SK-N-SH treated with all-trans-retinoic acid at 6 μM for 48 hours (cell line): ENCODE data around the gene ZCCHC9.
A peak's percentile ranks its signal among the peaks of the same experiment; 100 is the strongest.
"Not testable (repeated sequence)": the region's sequence is repeated elsewhere in the genome, so short reads cannot be mapped to it uniquely, and the experiment has no call there.

Experiments
- ATAC-seq: fragments of 200-7000 bp; cut with Tn5 transposase; 3 replicates; pipeline ENCODE4 v1.9.1; 2020; ENCODE audit warnings: mild to moderate bottlenecking, moderate library complexity
- ARNTL ChIP-seq: fragments of 450-650 bp; formaldehyde crosslinking; IDR thresholded peaks from 2 replicates; pipeline ENCODE4 v1.5.0; 2020; ENCODE audit warnings: low read depth, mild to moderate bottlenecking, moderate library complexity, borderline replicate concordance
- CSDC2 ChIP-seq: fragments of 250-450 bp; sonication (Bioruptor Pico); IDR thresholded peaks from 2 replicates; pipeline ENCODE4 v1.5.0; 2020; ENCODE audit warnings: mild to moderate bottlenecking, moderate library complexity
- ISL1 ChIP-seq: fragments of 250-450 bp; sonication (Bioruptor Pico); IDR thresholded peaks from 2 replicates; pipeline ENCODE4 v2.1.2; 2022; ENCODE audit warnings: mild to moderate bottlenecking, moderate library complexity
- OSR1 ChIP-seq: fragments of 250-450 bp; sonication (Bioruptor Pico); IDR thresholded peaks from 2 replicates; pipeline ENCODE4 v1.8.0; 2022; ENCODE audit warnings: moderate library complexity, mild to moderate bottlenecking, inconsistent platforms
- RARB ChIP-seq: fragments of 250-450 bp; sonication (Bioruptor Pico); IDR thresholded peaks from 2 replicates; pipeline ENCODE4 v1.8.0; 2021; ENCODE audit warnings: mild to moderate bottlenecking, moderate library complexity
- SNAI2 ChIP-seq: fragments of 250-450 bp; sonication (Bioruptor Pico); IDR thresholded peaks from 2 replicates; pipeline ENCODE4 v1.5.0; 2020; ENCODE audit warnings: mild to moderate bottlenecking, moderate library complexity
- TOX ChIP-seq: fragments of 250-450 bp; sonication (Bioruptor Pico); IDR thresholded peaks from 2 replicates; pipeline ENCODE4 v1.8.0; 2021; ENCODE audit warnings: mild to moderate bottlenecking, moderate library complexity, borderline replicate concordance
- ZC3H10 ChIP-seq: fragments of 250-450 bp; sonication (Bioruptor Pico); IDR thresholded peaks from 2 replicates; pipeline ENCODE4 v1.5.1; 2021; ENCODE audit warnings: mild to moderate bottlenecking, moderate library complexity
- ZFP3 ChIP-seq: fragments of 250-450 bp; sonication (Bioruptor Pico); IDR thresholded peaks from 2 replicates; pipeline ENCODE4 v1.5.0; 2020; ENCODE audit warnings: mild to moderate bottlenecking, moderate library complexity
- ZFP30 ChIP-seq: fragments of 450-650 bp; formaldehyde crosslinking; IDR thresholded peaks from 2 replicates; pipeline ENCODE4 v1.5.0; 2022; ENCODE audit warnings: mild to moderate bottlenecking, moderate library complexity
- ZNF565 ChIP-seq: fragments of 450-650 bp; formaldehyde crosslinking; conservative IDR thresholded peaks from 2 replicates; pipeline ENCODE4 v1.5.0; 2020; ENCODE audit warnings: low read depth, mild to moderate bottlenecking, moderate library complexity
- ZNF70 ChIP-seq: fragments of 450-650 bp; formaldehyde crosslinking; IDR thresholded peaks from 2 replicates; pipeline ENCODE4 v1.5.0; 2020; ENCODE audit warnings: mild to moderate bottlenecking, moderate library complexity
- ZNF8 ChIP-seq: fragments of 450-650 bp; formaldehyde crosslinking; IDR thresholded peaks from 2 replicates; pipeline ENCODE4 v1.5.0; 2020; ENCODE audit warnings: mild to moderate bottlenecking, moderate library complexity
- TF ChIP-seq, protein P1 (sequence below): fragments of 250-450 bp; sonication (Bioruptor Pico); IDR thresholded peaks from 2 replicates; pipeline ENCODE4 v1.5.1; 2020; ENCODE audit warnings: low read depth, mild to moderate bottlenecking, moderate library complexity
- TF ChIP-seq, protein P2 (sequence below): fragments of 250-450 bp; sonication (Bioruptor Pico); IDR thresholded peaks from 2 replicates; pipeline ENCODE4 v1.5.1; 2021; ENCODE audit warnings: mild to moderate bottlenecking, moderate library complexity
- TF ChIP-seq, protein P3 (sequence below): fragments of 250-450 bp; sonication (Bioruptor Pico); IDR thresholded peaks from 2 replicates; pipeline ENCODE4 v1.5.0; 2020; ENCODE audit warnings: mild to moderate bottlenecking, moderate library complexity
- TF ChIP-seq, protein P4 (sequence below): fragments of 250-450 bp; sonication (Bioruptor Pico); IDR thresholded peaks from 2 replicates; pipeline ENCODE4 v1.8.0; 2020; ENCODE audit warnings: mild to moderate bottlenecking, moderate library complexity, borderline replicate concordance

ZCCHC9 gene

DNA sequence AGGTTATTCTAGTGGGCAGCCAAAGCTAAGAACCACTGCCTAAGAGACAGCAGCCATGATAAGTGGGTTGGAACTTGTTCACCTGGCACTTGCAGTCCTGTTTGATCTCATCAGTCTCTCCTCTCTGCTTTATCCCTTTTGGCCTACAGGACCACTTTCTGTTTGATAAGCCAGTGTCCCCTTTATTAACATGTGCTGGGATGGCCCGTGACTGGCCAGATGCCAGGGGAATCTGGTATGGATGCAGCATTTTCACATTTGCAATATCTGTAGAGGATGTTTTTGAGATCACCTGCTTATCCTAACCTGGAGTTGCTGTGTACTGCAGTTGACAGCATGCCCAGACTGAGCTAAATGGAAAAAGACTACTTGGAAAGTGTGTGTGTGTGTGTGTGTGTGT is 44.6 kb upstream of the ZCCHC9 start:
- TF ChIP-seq TOX (CRISPR knock-in tag) (no peak), OSR1 (CRISPR knock-in tag) (no peak), ZC3H10 (CRISPR knock-in tag) (no peak), CSDC2 (CRISPR knock-in tag) (no peak), ZNF70 (CRISPR knock-in tag) (no peak), ZFP3 (CRISPR knock-in tag) (no peak), RARB (CRISPR knock-in tag) (no peak), SNAI2 (CRISPR knock-in tag) (no peak), ZFP30 (no peak), ZNF8 (CRISPR knock-in tag) (no peak)
- TF ChIP-seq, protein P1, sequence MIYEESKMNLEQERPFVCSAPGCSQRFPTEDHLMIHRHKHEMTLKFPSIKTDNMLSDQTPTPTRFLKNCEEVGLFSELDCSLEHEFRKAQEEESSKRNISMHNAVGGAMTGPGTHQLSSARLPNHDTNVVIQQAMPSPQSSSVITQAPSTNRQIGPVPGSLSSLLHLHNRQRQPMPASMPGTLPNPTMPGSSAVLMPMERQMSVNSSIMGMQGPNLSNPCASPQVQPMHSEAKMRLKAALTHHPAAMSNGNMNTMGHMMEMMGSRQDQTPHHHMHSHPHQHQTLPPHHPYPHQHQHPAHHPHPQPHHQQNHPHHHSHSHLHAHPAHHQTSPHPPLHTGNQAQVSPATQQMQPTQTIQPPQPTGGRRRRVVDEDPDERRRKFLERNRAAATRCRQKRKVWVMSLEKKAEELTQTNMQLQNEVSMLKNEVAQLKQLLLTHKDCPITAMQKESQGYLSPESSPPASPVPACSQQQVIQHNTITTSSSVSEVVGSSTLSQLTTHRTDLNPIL (CRISPR knock-in tag): no peak
- TF ChIP-seq, protein P2, sequence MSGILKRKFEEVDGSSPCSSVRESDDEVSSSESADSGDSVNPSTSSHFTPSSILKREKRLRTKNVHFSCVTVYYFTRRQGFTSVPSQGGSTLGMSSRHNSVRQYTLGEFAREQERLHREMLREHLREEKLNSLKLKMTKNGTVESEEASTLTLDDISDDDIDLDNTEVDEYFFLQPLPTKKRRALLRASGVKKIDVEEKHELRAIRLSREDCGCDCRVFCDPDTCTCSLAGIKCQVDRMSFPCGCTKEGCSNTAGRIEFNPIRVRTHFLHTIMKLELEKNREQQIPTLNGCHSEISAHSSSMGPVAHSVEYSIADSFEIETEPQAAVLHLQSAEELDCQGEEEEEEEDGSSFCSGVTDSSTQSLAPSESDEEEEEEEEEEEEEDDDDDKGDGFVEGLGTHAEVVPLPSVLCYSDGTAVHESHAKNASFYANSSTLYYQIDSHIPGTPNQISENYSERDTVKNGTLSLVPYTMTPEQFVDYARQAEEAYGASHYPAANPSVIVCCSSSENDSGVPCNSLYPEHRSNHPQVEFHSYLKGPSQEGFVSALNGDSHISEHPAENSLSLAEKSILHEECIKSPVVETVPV: no peak

DNA sequence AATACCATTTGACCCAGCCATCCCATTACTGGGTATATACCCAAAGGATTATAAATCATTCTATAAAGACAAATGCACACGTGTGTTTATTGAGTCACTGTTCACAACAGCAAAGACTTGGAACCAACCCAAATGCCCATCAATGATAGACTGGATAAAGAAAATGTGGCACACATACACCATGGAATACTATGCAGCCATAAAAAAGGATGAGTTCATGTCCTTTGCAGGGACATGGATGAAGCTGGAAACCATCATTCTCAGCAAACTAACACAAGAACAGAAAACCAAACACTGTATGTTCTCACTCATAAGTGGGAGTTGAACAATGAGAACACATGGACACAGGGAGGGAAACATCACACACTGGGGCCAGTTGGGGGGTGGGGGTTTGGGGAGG is 38.6 kb upstream of the ZCCHC9 start:
- ATAC-seq: not testable (repeated sequence)

More for the DNA sequence above, 44.6 kb upstream of the ZCCHC9 start:
- ATAC-seq: no peak

DNA sequence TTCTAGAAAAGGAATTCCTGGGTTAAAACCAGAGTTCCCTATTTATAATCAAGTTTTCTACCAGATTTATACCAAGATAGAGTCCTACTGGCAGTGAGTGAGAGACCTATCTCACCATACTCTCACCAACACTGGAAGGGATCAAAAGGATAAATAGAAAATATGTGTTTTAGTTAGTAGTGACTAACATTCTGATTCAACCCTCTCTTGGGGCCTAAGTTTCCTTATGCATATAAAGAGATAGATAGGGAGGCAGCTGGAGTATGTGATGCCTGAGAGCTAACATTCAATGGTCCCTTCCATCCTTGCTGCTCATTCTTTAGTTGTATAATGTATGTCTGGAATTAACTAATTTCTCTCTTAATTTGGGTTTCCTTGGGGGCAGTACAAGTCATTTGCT is 36.3 kb upstream of the ZCCHC9 start:
- TF ChIP-seq, protein P3, sequence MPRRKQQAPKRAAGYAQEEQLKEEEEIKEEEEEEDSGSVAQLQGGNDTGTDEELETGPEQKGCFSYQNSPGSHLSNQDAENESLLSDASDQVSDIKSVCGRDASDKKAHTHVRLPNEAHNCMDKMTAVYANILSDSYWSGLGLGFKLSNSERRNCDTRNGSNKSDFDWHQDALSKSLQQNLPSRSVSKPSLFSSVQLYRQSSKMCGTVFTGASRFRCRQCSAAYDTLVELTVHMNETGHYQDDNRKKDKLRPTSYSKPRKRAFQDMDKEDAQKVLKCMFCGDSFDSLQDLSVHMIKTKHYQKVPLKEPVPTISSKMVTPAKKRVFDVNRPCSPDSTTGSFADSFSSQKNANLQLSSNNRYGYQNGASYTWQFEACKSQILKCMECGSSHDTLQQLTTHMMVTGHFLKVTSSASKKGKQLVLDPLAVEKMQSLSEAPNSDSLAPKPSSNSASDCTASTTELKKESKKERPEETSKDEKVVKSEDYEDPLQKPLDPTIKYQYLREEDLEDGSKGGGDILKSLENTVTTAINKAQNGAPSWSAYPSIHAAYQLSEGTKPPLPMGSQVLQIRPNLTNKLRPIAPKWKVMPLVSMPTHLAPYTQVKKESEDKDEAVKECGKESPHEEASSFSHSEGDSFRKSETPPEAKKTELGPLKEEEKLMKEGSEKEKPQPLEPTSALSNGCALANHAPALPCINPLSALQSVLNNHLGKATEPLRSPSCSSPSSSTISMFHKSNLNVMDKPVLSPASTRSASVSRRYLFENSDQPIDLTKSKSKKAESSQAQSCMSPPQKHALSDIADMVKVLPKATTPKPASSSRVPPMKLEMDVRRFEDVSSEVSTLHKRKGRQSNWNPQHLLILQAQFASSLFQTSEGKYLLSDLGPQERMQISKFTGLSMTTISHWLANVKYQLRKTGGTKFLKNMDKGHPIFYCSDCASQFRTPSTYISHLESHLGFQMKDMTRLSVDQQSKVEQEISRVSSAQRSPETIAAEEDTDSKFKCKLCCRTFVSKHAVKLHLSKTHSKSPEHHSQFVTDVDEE (CRISPR knock-in tag): no peak
- TF ChIP-seq, protein P2: no peak
- TF ChIP-seq RARB (CRISPR knock-in tag): no peak
- no peak for TF ChIP-seq ARNTL (CRISPR knock-in tag)
- TF ChIP-seq, protein P4, sequence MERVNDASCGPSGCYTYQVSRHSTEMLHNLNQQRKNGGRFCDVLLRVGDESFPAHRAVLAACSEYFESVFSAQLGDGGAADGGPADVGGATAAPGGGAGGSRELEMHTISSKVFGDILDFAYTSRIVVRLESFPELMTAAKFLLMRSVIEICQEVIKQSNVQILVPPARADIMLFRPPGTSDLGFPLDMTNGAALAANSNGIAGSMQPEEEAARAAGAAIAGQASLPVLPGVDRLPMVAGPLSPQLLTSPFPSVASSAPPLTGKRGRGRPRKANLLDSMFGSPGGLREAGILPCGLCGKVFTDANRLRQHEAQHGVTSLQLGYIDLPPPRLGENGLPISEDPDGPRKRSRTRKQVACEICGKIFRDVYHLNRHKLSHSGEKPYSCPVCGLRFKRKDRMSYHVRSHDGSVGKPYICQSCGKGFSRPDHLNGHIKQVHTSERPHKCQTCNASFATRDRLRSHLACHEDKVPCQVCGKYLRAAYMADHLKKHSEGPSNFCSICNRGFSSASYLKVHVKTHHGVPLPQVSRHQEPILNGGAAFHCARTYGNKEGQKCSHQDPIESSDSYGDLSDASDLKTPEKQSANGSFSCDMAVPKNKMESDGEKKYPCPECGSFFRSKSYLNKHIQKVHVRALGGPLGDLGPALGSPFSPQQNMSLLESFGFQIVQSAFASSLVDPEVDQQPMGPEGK (CRISPR knock-in tag): no peak
- TF ChIP-seq OSR1 (CRISPR knock-in tag): no peak
- no peak for TF ChIP-seq SNAI2 (CRISPR knock-in tag)
- no peak for TF ChIP-seq ZNF565 (CRISPR knock-in tag)
- no peak for TF ChIP-seq ZFP30
- TF ChIP-seq, all 23 proteins: peak for 0
- no peak for ATAC-seq

DNA sequence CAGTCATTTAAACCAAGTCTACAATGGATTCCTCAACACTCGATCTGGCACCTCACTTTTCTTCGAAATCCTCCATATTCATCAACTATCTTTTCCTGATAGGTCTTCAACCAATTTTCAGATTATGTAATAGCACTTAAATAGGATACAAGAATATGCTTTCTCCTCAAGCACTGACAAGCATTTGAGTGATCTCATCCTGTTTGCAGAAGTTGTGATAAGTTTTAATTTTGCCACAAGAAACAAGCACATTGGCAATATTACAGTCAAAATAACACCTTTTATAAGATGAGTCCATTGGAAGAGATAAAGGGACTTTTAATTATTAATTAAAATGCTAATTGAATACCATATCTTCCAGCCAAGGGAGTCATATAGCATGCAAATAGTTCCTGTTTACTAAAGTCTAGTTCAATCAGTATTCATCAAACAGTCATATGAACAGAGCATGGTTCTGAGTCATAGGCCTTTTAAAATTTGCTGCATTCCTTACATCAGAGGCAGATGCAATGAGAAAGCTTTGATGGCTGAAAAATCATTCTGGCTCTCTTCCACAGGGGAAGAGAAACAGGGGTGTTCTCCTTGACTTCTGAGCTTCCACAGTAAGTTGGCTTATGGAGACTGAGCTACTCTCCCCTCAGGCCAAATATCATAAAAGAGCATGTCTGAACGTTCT is 32.7 kb upstream of the ZCCHC9 start:
- TF ChIP-seq ISL1: peak; percentile 90
- TF ChIP-seq, protein P4 (CRISPR knock-in tag): no peak
- TF ChIP-seq, protein P1 (CRISPR knock-in tag): peak; percentile 57; the same call in 1 of the 2 replicates
- TF ChIP-seq, all 23 proteins: peak for 2
- peak; percentile 98 for ATAC-seq
